Sigmoid colon (tissue), 4 donors: ENCODE data around the gene ASPRV1.

Source experiments
- POLR2A ChIP-seq, 2 donors: fragments of 450-650 bp; IDR thresholded peaks; one replicate each; pipeline ENCODE4 v1.6.1; 2016; ENCODE audit warnings: antibody characterized with exemption in 2 of 2, mild to moderate bottlenecking in 2 of 2, moderate library complexity in 2 of 2
- POLR2AphosphoS5 ChIP-seq, 4 donors: sonication (generic); formaldehyde crosslinking; IDR thresholded peaks; one replicate each; pipeline ENCODE4 v1.6.1; 2017; ENCODE audit warnings: antibody characterized with exemption in 4 of 4
- TF ChIP-seq, protein P1 (sequence below), 4 experiments: fragments of 450-650 bp in 3 of 4; fragments of 200-600 bp in 1 of 4; IDR thresholded peaks; one replicate each; pipeline ENCODE4 v1.5.1; 2016 to 2019; ENCODE audit warnings: antibody characterized with exemption in 4 of 4, mild to moderate bottlenecking in 3 of 4, moderate library complexity in 2 of 4

- no peak for TF ChIP-seq POLR2A (IDR thresholded peaks at IDR 0.05)
- TF ChIP-seq, protein P1, sequence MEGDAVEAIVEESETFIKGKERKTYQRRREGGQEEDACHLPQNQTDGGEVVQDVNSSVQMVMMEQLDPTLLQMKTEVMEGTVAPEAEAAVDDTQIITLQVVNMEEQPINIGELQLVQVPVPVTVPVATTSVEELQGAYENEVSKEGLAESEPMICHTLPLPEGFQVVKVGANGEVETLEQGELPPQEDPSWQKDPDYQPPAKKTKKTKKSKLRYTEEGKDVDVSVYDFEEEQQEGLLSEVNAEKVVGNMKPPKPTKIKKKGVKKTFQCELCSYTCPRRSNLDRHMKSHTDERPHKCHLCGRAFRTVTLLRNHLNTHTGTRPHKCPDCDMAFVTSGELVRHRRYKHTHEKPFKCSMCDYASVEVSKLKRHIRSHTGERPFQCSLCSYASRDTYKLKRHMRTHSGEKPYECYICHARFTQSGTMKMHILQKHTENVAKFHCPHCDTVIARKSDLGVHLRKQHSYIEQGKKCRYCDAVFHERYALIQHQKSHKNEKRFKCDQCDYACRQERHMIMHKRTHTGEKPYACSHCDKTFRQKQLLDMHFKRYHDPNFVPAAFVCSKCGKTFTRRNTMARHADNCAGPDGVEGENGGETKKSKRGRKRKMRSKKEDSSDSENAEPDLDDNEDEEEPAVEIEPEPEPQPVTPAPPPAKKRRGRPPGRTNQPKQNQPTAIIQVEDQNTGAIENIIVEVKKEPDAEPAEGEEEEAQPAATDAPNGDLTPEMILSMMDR (IDR thresholded peaks at IDR 0.05) = no peak
- no peak for TF ChIP-seq POLR2AphosphoS5 (IDR thresholded peaks at IDR 0.05)
These were observed 17.4 kb downstream of the ASPRV1 start for GRCh38 chr2:69943843-69944525.
